C4-2B (cell line): ENCODE data around the gene MTNR1A.

Experiments used
- H3K27ac ChIP-seq: fragments of 450-650 bp; 2 replicates; pipeline ENCODE4 v1.5.1; 2017
- ZFX ChIP-seq: fragments of 450-650 bp; IDR thresholded peaks from 2 replicates; pipeline ENCODE4 v1.6.1; 2017
- TF ChIP-seq, protein P1 (sequence below): fragments of 450-650 bp; conservative IDR thresholded peaks from 2 replicates; pipeline ENCODE4 v1.5.1; 2017; ENCODE audit warnings: mild to moderate bottlenecking

Gene MTNR1A

DNA sequence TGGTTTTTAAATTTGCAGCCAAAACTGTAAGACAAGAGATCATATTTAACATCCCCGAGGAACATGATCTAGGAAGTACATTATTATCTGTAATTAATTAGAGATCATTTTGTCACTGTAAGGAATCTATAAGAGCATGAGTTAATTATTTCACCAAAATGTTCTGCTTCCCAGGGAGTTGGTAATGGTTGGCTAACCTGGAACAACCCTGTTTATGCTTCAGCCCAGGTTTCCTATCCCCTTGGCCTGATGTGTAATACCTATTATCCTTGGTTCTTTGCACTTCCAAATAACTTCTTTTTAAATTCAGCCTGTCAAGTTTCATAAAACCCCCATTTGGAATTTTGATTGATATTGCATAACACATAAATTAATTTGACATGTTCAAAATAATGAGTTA lies 6.4 kb upstream of the MTNR1A start:
- TF ChIP-seq ZFX = no peak
- TF ChIP-seq, protein P1, sequence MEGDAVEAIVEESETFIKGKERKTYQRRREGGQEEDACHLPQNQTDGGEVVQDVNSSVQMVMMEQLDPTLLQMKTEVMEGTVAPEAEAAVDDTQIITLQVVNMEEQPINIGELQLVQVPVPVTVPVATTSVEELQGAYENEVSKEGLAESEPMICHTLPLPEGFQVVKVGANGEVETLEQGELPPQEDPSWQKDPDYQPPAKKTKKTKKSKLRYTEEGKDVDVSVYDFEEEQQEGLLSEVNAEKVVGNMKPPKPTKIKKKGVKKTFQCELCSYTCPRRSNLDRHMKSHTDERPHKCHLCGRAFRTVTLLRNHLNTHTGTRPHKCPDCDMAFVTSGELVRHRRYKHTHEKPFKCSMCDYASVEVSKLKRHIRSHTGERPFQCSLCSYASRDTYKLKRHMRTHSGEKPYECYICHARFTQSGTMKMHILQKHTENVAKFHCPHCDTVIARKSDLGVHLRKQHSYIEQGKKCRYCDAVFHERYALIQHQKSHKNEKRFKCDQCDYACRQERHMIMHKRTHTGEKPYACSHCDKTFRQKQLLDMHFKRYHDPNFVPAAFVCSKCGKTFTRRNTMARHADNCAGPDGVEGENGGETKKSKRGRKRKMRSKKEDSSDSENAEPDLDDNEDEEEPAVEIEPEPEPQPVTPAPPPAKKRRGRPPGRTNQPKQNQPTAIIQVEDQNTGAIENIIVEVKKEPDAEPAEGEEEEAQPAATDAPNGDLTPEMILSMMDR = no peak
- no peak overlapping the region for H3K27ac ChIP-seq

DNA sequence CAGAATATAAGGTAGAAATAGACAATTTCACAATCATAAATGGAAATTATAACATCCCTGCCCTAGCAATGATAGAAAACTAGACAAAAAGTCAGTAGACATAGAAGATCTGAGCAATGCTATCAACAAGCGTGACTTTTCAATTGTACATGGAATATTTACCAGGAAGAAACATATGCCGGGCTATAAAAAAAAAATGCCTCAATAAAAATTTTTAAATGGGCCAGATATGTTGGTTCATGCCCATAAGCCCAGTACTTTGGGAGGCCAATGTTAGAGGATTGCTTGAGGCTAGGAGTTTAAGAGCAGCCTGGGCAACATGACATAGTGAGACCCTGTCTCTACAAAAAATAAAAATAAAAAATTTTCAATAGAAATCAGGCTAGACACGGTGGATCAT lies 5.3 kb upstream of the MTNR1A start:
- TF ChIP-seq, protein P1 = no peak
- no peak for TF ChIP-seq ZFX
- no peak overlapping the region for H3K27ac ChIP-seq

DNA sequence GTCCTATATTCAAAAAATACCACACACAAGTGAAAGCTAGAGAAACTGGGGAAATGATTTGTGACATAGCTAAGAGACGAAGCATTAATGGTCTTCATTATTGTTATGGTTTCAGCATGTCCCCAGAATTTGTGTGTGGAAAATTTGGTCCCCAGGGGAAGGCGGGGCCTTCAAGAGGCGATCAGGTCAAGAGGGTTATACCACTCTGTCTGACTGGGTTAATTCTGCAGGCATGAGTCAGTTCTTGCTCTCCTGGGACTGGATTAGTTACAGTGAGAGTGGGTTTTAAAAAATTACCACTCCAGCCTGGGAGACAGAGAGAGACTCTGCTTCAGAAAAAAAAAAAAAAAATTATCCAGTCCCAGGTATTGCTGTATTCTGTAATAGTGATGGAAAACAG lies 2.1 kb upstream of the MTNR1A start:
- no peak overlapping the region for H3K27ac ChIP-seq
- TF ChIP-seq, protein P1 = no peak
- no peak for TF ChIP-seq ZFX

DNA sequence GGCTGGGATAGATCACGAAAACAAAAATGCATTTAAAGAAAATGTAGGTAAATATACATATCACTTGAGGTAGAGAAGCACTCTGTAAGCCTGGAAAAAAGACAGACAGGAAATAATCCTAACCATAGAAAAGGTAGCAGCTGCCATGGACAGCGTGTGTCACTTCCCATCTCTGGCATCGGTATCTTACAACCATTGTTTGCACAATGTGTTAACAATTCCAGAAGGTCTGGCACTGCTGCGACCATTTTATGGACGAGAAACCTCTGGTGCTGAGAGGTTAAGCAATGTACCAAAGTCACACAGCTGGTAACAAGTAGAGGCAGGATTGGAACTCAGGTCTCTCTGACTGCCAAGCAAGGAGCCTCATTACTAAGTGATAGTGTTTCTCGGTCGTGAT lies 1.7 kb upstream of the MTNR1A start:
- no peak overlapping the region for H3K27ac ChIP-seq
- TF ChIP-seq ZFX = no peak
- TF ChIP-seq, protein P1 = no peak

DNA sequence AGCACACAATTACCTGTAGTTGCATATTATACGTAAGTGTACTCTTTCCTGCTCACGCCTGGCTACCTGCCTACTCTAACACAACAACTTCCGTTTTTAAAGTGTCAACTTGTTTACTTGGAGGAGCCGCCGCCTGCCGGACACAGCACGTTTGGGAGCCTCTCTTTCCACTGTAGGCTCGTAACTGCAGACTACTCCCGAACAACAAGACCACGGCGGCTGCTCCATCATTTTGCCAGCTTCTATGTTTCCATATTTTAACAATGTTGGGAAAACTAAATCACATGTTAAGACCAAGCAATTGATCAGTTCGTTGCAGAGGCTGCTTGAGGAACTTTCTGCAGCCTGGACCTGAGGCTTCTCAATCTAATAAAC lies 841 bp downstream of the MTNR1A start:
- no peak for TF ChIP-seq ZFX
- TF ChIP-seq, protein P1 = peak; percentile 37
- no peak overlapping the region for H3K27ac ChIP-seq

DNA sequence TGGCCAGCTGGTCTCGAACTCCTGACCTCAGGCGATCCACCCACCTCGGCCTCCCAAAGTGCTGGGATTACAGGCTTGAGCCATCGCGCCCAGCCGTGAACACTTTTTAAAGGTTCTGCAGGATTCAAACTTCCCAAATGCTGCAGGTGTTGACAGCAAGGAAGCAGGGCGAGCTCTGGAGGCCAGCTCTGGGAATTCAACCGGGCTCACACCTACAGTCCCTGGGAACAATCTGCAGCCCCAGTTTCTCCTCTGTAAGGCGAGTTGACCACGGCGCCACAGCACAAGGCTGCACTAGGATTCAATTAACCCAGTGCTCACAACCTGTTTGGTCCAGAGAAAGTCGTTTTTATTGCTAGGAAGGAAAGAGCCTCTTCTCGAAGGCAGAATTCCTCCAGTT lies 1.6 kb downstream of the MTNR1A start:
- no peak for TF ChIP-seq ZFX
- TF ChIP-seq, protein P1 = no peak

DNA sequence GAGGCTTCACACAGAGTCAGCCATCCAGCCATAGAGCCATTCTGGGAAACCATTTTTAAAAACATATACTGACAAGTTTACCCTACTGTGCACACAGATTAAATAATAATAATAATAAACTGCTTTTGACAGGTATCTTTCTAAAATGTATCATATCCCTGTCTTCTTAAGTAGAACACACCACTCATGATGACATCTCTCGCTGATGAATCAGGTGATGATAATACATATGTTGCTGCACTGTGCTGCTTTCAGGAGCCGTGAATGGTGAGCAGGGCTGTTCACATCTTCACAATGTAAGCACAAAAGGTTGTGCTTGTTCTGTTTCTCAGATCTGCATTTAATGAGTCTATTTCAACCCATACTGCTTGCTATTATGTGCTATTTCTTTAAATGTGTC lies 3.5 kb downstream of the MTNR1A start:
- H3K27ac ChIP-seq = no peak overlapping the region
- TF ChIP-seq, protein P1 = no peak
- no peak for TF ChIP-seq ZFX

More for the DNA sequence above, 1.6 kb downstream of the MTNR1A start:
- no peak overlapping the region for H3K27ac ChIP-seq
